ENCODE data around the gene AMFR.

Gene AMFR

GRCh38 chr16:56388209-56388608 lies 37.1 kb downstream of the AMFR start:
- H2AFZ ChIP-seq (ENCODE audit: low read length) = no peak overlapping the region
- no peak overlapping the region for H3K4me3 ChIP-seq (ENCODE audit: low read depth, low read length, poor library complexity, severe bottlenecking)
- H3K9ac ChIP-seq (ENCODE audit: low read length) = no peak overlapping the region
- H3K79me2 ChIP-seq (ENCODE audit: insufficient read depth, low read length) = no peaks in the 10 kb centered on the region
- H3K4me2 ChIP-seq (ENCODE audit: low read length) = no peak overlapping the region
- no peaks in the 10 kb centered on the region for H4K20me1 ChIP-seq (ENCODE audit: insufficient read depth, low read length)
- no peak overlapping the region for H3K27ac ChIP-seq (ENCODE audit: low read depth, low read length, poor library complexity, severe bottlenecking)
- H3K9me2 ChIP-seq (ENCODE audit: low read depth, low read length) = no peaks in the 10 kb centered on the region
- H3K36me3 ChIP-seq (ENCODE audit: insufficient read depth, low read length) = peaks cover 84% of the 10 kb centered on the region
- no peaks in the 10 kb centered on the region for H3K4me1 ChIP-seq (ENCODE audit: insufficient read depth, low read length, severe bottlenecking)
- no peaks in the 10 kb centered on the region for H3K27me3 ChIP-seq (ENCODE audit: insufficient read depth, low read length)
- TF ChIP-seq CTCF (IDR thresholded peaks at IDR 0.05; ENCODE audit: low read length) (no peak), EZH2 (IDR thresholded peaks at IDR 0.05; ENCODE audit: borderline replicate concordance, low read length) (no peak)
- H3F3A ChIP-seq (ENCODE audit: insufficient read depth, low read length) = no peaks in the 10 kb centered on the region
- no peaks in the 10 kb centered on the region for H3K9me3 ChIP-seq (ENCODE audit: low read length)

DNA sequence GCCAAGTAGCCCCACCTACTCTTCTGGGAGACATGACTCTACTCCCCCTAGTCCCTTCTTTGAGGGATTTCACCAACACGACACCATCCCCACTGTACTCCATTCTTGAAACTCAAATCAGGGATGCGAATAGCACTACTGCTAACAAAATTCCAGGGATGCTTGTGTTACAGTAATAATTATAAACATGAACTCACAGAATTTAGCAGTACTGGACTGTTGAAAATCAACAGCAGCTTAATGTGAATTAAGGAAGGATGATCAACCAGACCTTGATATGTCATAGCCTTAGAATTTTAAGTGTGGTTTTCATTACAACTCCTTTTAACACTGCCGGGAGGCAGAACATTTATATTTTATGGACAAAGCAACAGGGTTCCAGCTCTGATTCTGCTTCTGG lies 37.9 kb downstream of the AMFR start:
- Histone ChIP-seq H3K4me1 (ENCODE audit: insufficient read depth, low read length, severe bottlenecking) (no peaks in the 10 kb centered on the region), H3F3A (ENCODE audit: insufficient read depth, low read length) (no peaks in the 10 kb centered on the region), H3K27me3 (ENCODE audit: insufficient read depth, low read length) (no peaks in the 10 kb centered on the region), H3K9ac (ENCODE audit: low read length) (no peak overlapping the region), H3K9me2 (ENCODE audit: low read depth, low read length) (no peaks in the 10 kb centered on the region), H3K79me2 (ENCODE audit: insufficient read depth, low read length) (no peaks in the 10 kb centered on the region), H3K27ac (ENCODE audit: low read depth, low read length, poor library complexity, severe bottlenecking) (no peak overlapping the region), H3K4me2 (ENCODE audit: low read length) (no peak overlapping the region), H4K20me1 (ENCODE audit: insufficient read depth, low read length) (no peaks in the 10 kb centered on the region), H2AFZ (ENCODE audit: low read length) (no peak overlapping the region), H3K9me3 (ENCODE audit: low read length) (no peaks in the 10 kb centered on the region), H3K36me3 (ENCODE audit: insufficient read depth, low read length) (peaks cover 92% of the 10 kb centered on the region), H3K4me3 (ENCODE audit: low read depth, low read length, poor library complexity, severe bottlenecking) (no peak overlapping the region)
- no peak for TF ChIP-seq EZH2 (IDR thresholded peaks at IDR 0.05; ENCODE audit: borderline replicate concordance, low read length)
- no peak for TF ChIP-seq CTCF (IDR thresholded peaks at IDR 0.05; ENCODE audit: low read length)

DNA sequence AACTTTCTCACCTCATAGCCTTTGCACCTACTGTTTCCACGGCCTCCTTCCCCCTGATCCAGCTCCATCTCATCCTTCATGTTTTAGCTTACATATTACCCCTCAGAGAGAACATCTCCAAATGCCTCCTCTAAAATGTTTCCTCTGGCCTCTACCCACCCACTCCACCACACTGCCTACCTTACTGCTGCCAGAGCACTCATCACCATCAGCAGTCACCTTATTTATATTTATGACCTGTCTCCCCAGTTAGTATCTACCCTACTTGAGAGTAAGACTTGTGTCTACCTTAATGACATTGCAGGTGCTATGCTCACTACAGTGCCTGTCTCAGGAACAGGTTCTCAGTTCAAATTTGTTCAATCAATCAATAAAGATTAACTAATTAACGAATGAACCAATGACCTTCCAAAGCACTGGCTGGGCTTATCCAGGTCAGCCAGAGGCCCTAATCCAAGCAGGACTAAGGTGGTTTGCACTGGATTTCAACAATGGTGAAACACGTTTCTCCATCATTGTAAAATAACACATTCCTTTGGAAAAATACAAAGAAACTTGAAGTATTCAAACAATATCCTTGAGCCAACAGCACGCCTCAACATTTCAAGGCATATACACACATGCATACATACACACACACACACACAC lies 41.1 kb downstream of the AMFR start:
- no peak overlapping the region for H3K4me2 ChIP-seq (ENCODE audit: low read length)
- H2AFZ ChIP-seq (ENCODE audit: low read length) = no peak overlapping the region
- H3F3A ChIP-seq (ENCODE audit: insufficient read depth, low read length) = no peaks in the 10 kb centered on the region
- no peak overlapping the region for H3K4me3 ChIP-seq (ENCODE audit: low read depth, low read length, poor library complexity, severe bottlenecking)
- no peak overlapping the region for H3K9ac ChIP-seq (ENCODE audit: low read length)
- H3K79me2 ChIP-seq (ENCODE audit: insufficient read depth, low read length) = no peaks in the 10 kb centered on the region
- H3K4me1 ChIP-seq (ENCODE audit: insufficient read depth, low read length, severe bottlenecking) = no peaks in the 10 kb centered on the region
- no peaks in the 10 kb centered on the region for H3K27me3 ChIP-seq (ENCODE audit: insufficient read depth, low read length)
- H3K27ac ChIP-seq (ENCODE audit: low read depth, low read length, poor library complexity, severe bottlenecking) = no peak overlapping the region
- H3K36me3 ChIP-seq (ENCODE audit: insufficient read depth, low read length) = peaks cover 98% of the 10 kb centered on the region
- H4K20me1 ChIP-seq (ENCODE audit: insufficient read depth, low read length) = no peaks in the 10 kb centered on the region
- TF ChIP-seq CTCF (IDR thresholded peaks at IDR 0.05; ENCODE audit: low read length) (no peak), EZH2 (IDR thresholded peaks at IDR 0.05; ENCODE audit: borderline replicate concordance, low read length) (no peak)
- peaks cover 6% of the 10 kb centered on the region; the same call in 1 of the 2 replicates for H3K9me3 ChIP-seq (ENCODE audit: low read length)
- no peaks in the 10 kb centered on the region for H3K9me2 ChIP-seq (ENCODE audit: low read depth, low read length)
